Thyroid gland (tissue), 4 donors: ENCODE measurements around the gene CASP9. TPM values are rescaled to one million over a fixed set of nuclear protein-coding genes. Genes with fewer than 3 reads are reported as not detected.
"Not testable (repeated sequence)": the region's sequence is repeated elsewhere in the genome, so short reads cannot be mapped to it uniquely, and the experiment has no call there.

ENCODE experiments used
- DNase-seq, 2 donors: peaks; one replicate each; pipeline ENCODE4 v3.0.0-alpha.2; 2019
- H3K27ac ChIP-seq, 3 donors: fragments of 200-600 bp; sonication (generic); 1 replicate in 2 of 3; 2 replicates in 1 of 3; pipeline ENCODE4 v1.5.1; 2016 to 2019; ENCODE audit warnings: mild to moderate bottlenecking in 1 of 3, moderate library complexity in 1 of 3
- H3K27me3 ChIP-seq: fragments of 200-600 bp; sonication (generic); one replicate; pipeline ENCODE4 v1.5.1; 2019
- H3K36me3 ChIP-seq, 2 donors: fragments of 200-600 bp; sonication (generic); one replicate each; pipeline ENCODE4 v1.5.1; 2016 to 2019
- H3K4me1 ChIP-seq, 2 donors: fragments of 200-600 bp; sonication (generic); one replicate each; pipeline ENCODE4 v1.5.1; 2017 to 2019
- H3K4me3 ChIP-seq, 3 donors: fragments of 200-600 bp; sonication (generic); replicated peaks in 1 of 3; 1 replicate in 2 of 3; 2 replicates in 1 of 3; pipeline ENCODE4 v1.5.1; 2016; ENCODE audit warnings: mild to moderate bottlenecking in 1 of 3
- H3K9me3 ChIP-seq: fragments of 200-600 bp; sonication (generic); one replicate; pipeline ENCODE4 v1.5.1; 2017
- CTCF ChIP-seq, 6 experiments: fragments of 200-600 bp in 3 of 6; fragments of 450-650 bp in 3 of 6; sonication (generic) in 3 of 6; IDR thresholded peaks; one replicate each; pipeline ENCODE4 v1.5.1; 2016 to 2019; ENCODE audit warnings: antibody characterized with exemption in 6 of 6, mild to moderate bottlenecking in 2 of 6, inconsistent platforms in 1 of 6, moderate library complexity in 1 of 6
- POLR2A ChIP-seq, 2 donors: fragments of 450-650 bp; IDR thresholded peaks; one replicate each; pipeline ENCODE4 v1.6.1; 2017; ENCODE audit warnings: antibody characterized with exemption in 2 of 2, mild to moderate bottlenecking in 2 of 2, moderate library complexity in 1 of 2
- WGBS, 2 donors: methylation state at CpG; one replicate each; pipeline ENCODE4 v1.1.5; 2017; 5-methylcytosine and 5-hydroxymethylcytosine counted together
- intact Hi-C: fragments of 100-400 bp; cut with DNase I; formaldehyde crosslinking; loops from one replicate; pipeline ENCODE4 v1.15.1; 2023
- total RNA-seq, 4 donors: library from RNA; depleted of rRNA; stranded (reverse); fragments of >200 nt; gene quantifications; one replicate each; pipeline ENCODE4 v1.2.3, GENCODE V29; 2016

CASP9 gene
- total RNA-seq, 4 donors from 2014 or later: 16.9 to 29.8 (median 20.6) TPM

DNA sequence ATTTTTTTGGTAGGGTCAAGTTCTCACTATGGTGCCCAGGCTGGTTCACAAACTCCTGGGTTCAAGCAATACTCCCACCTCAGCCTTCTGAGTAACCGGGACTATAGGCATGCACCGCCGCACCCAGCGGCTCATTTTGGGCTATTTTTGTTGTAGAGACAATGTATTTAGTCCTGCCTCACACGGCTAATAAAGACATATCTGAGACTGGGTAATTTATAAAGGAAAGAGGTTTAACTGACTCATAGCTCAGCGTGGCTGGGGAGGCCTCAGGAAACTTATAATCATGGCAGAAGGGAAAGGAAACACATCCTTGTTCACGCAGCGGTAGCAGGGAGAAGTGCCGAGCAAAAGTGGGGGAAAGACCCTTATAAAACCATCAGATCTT is 63.3 kb downstream of the CASP9 start:
- TF ChIP-seq POLR2A (IDR thresholded peaks at IDR 0.05) (no peak), CTCF (IDR thresholded peaks at IDR 0.05) (no peak)
- intact Hi-C loops: no loop called here

DNA sequence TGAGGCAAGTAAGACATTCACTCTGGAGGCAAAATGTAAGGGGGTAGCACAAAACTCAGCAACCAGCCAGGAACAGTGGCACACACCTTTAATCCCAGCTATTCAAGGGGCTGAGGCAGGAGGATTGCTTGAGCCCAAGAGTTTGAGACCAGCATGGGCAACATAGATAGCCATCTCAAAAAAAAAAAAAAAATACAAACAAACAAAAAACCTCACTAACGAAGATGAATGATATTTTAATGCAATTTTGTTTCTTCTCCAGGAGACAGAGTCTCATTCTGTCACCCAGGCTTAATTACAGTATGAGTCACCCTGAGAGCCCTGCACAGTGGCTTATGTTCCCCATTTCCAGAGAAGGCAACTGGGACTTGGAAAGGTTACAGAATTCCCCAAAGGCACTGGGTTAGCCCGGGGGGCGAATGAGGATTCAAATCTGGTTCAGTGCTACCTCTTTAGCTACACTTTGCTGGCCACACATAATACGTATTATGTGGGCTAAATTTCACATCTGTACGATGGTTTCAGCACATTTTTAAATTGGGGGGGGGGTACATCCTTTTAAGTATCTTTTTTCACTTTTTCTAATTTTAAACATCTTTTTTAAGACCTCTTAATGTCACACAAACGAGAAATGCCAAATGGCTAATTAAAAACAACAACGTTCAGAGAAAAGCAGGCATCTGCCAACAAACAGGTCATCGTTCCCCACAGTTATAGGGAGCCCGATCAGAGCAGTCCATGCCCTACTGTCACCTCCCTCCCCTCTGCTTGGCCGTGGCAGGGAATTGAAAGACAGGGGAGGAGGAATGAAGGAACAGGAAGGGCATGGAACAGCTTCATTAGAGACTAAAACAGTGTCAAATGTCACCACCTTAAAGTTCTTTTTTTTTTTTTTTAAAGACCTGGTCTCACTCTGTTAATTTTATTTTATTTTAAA is 64.0 kb downstream of the CASP9 start:
- DNase-seq: no peak
- H3K36me3 ChIP-seq: no peaks in the 10 kb centered on the region
- H3K27ac ChIP-seq: no peak overlapping the region
- no peaks in the 10 kb centered on the region for H3K4me1 ChIP-seq
- H3K27me3 ChIP-seq: no peaks in the 10 kb centered on the region
- H3K4me3 ChIP-seq: no peak overlapping the region
- TF ChIP-seq CTCF (IDR thresholded peaks at IDR 0.05): no peak
- no peaks in the 10 kb centered on the region for H3K9me3 ChIP-seq
- 58 to 65% methylated on average over 10 of the region's 10 CpGs for WGBS, 2 donors
- intact Hi-C loops: no loop called here

More for the DNA sequence above, 63.3 kb downstream of the CASP9 start:
- H3K36me3 ChIP-seq: no peaks in the 10 kb centered on the region
- H3K4me3 ChIP-seq: no peak overlapping the region
- H3K4me1 ChIP-seq: no peaks in the 10 kb centered on the region
- H3K27me3 ChIP-seq: no peaks in the 10 kb centered on the region
- no peak for DNase-seq
- H3K9me3 ChIP-seq: no peaks in the 10 kb centered on the region
- WGBS, 2 donors: 80 to 88% methylated on average over 9 of the region's 9 CpGs
- H3K27ac ChIP-seq: no peak overlapping the region

GRCh38 chr1:15458388-15458787 is 65.6 kb downstream of the CASP9 start:
- H3K27ac ChIP-seq, H3K27me3 ChIP-seq, H3K4me3 ChIP-seq, H3K4me1 ChIP-seq, H3K9me3 ChIP-seq, H3K36me3 ChIP-seq, intact Hi-C loops, DNase-seq: not testable (repeated sequence)
- WGBS, 2 donors: 72 to 79% methylated on average over 3 to 4 of the region's 4 CpGs

- whole genome bisulfite sequencing, 2 donors: 82 to 83% methylated on average over 2 of the region's 2 CpGs
- Histone ChIP-seq H3K4me3 (no peak overlapping the region), H3K27me3 (no peaks in the 10 kb centered on the region), H3K4me1 (no peaks in the 10 kb centered on the region), H3K9me3 (no peaks in the 10 kb centered on the region), H3K27ac (no peak overlapping the region), H3K36me3 (no peaks in the 10 kb centered on the region)
- intact Hi-C loops: no loop called here
- TF ChIP-seq POLR2A (IDR thresholded peaks at IDR 0.05) (no peak), CTCF (IDR thresholded peaks at IDR 0.05) (no peak)
- DNase-seq: no peak
These were observed 66.4 kb downstream of the CASP9 start for GRCh38 chr1:15457585-15457984.

DNA sequence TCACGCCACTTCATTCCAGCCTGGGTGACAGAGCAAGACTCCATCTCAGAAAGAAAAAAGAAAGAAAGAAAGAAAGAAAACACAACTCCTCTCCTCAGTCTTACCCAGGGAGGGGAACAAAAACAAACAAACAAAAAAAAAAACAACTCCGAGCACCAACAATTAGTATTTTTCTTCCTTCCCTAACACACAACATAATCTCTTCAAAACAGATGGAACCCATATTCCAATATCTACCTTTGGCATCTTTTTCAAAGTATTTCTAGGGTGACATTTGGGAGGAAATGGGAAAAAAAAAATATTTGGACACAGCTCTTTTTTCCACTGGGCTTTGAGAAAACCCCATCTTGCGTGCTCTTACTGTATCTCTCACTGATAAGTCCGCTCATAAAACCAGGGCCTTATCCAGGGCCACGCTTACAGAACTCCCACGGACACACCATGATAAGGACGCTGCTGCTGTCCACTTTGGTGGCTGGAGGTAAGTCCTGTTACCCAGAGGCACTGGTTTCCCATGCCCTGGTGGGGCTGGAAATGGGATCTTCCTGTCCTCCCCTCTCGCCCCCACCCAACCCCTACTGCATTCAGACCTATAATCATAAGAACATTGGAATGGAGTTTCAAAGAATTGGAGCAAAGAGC is 67.6 kb downstream of the CASP9 start, which contains the start of gene CELA2A:
Gene CELA2A (plus strand): TSS at position 420 of the 642 bp plus-strand sequence. CDS start 22 bp downstream, at position 442.
- Histone ChIP-seq H3K4me1 (no peaks in the 10 kb centered on the region), H3K27ac (no peak within 1 kb of the TSS), H3K4me3 (no peak within 1 kb of the TSS), H3K36me3 (no peaks in the 10 kb centered on the region), H3K27me3 (no peaks in the 10 kb centered on the region), H3K9me3 (no peaks in the 10 kb centered on the region)
- no peak for DNase-seq
- intact Hi-C loops: no loop called here
- no peak for TF ChIP-seq POLR2A (IDR thresholded peaks at IDR 0.05)
- TF ChIP-seq CTCF (IDR thresholded peaks at IDR 0.05): no peak
- 94 to 96% methylated on average over 8 of the region's 8 CpGs for WGBS, 2 donors
